Prostate gland (tissue), 2 donors: Measurements from ENCODE around the gene CLK4. TPM values are rescaled to one million over a fixed set of nuclear protein-coding genes. Genes with fewer than 3 reads are reported as not detected.

ENCODE experiments used
- DNase-seq: peaks from one replicate; pipeline ENCODE4 v3.0.0-alpha.2; 2019; ENCODE audit warnings: low spot score
- H3K27ac ChIP-seq, 2 donors: fragments of 200-600 bp; sonication (generic); 2 replicates each; pipeline ENCODE4 v1.5.1; 2017 to 2019
- H3K27me3 ChIP-seq: fragments of 200-600 bp; sonication (generic); replicated peaks from 2 replicates; pipeline ENCODE4 v1.5.1; 2019; ENCODE audit not compliant: insufficient read depth
- H3K36me3 ChIP-seq, 2 donors: fragments of 200-600 bp; sonication (generic); 1 replicate in 1 of 2; 2 replicates in 1 of 2; pipeline versions ENCODE4 v1.5.1 to v1.8.1; 2017 to 2019
- H3K4me1 ChIP-seq: fragments of 200-600 bp; sonication (generic); replicated peaks from 2 replicates; pipeline ENCODE4 v1.5.1; 2019
- H3K4me3 ChIP-seq, 2 donors: fragments of 200-600 bp; sonication (generic); 2 replicates each; pipeline ENCODE4 v1.5.1; 2017 to 2019
- H3K9me3 ChIP-seq: fragments of 200-600 bp; sonication (generic); 2 replicates; pipeline ENCODE4 v1.5.1; 2017
- POLR2A ChIP-seq: fragments of 450-650 bp; IDR thresholded peaks from one replicate; pipeline ENCODE4 v1.6.1; 2016; ENCODE audit warnings: antibody characterized with exemption, mild to moderate bottlenecking
- POLR2AphosphoS5 ChIP-seq: sonication (generic); formaldehyde crosslinking; IDR thresholded peaks from one replicate; pipeline ENCODE4 v1.6.1; 2017; ENCODE audit warnings: antibody characterized with exemption
- WGBS: methylation state at CpG from one replicate; pipeline ENCODE4 v1.1.5; 2018; 5-methylcytosine and 5-hydroxymethylcytosine counted together
- intact Hi-C: fragments of 100-400 bp; cut with DNase I; formaldehyde crosslinking; loops from one replicate; pipeline ENCODE4 v1.14.2; 2022
- total RNA-seq, 2 donors: library from RNA; depleted of rRNA; stranded (reverse); fragments of >200 nt; gene quantifications; one replicate each; pipeline ENCODE4 v1.1.0, GENCODE V29; 2016
- TF ChIP-seq, protein P1 (sequence below), 4 experiments: fragments of 200-600 bp in 2 of 4; fragments of 450-650 bp in 2 of 4; sonication (generic) in 2 of 4; IDR thresholded peaks; 1 replicate in 3 of 4; 2 replicates in 1 of 4; pipeline ENCODE4 v1.5.1; 2016 to 2019; ENCODE audit warnings: antibody characterized with exemption in 4 of 4, mild to moderate bottlenecking in 2 of 4, moderate library complexity in 2 of 4

The CLK4 gene
- 10 to 100 TPM; 26.7 to 39.0 TPM for total RNA-seq

- Histone ChIP-seq H3K4me3 (peak within 1 kb of the TSS; percentile 86 to 92), H3K4me1 (peaks cover 8% of the 10 kb centered on the region), H3K36me3 (no peaks in the 10 kb centered on the region), H3K9me3 (no peaks in the 10 kb centered on the region), H3K27me3 (no peaks in the 10 kb centered on the region), H3K27ac (peak within 1 kb of the TSS; percentile 96)
- peak; percentile 96 for DNase-seq
- 1% methylated on average over 53 of the region's 79 CpGs for WGBS
- TF ChIP-seq POLR2A (peak; percentile 92), POLR2AphosphoS5 (peak; percentile 92)
- TF ChIP-seq, protein P1, sequence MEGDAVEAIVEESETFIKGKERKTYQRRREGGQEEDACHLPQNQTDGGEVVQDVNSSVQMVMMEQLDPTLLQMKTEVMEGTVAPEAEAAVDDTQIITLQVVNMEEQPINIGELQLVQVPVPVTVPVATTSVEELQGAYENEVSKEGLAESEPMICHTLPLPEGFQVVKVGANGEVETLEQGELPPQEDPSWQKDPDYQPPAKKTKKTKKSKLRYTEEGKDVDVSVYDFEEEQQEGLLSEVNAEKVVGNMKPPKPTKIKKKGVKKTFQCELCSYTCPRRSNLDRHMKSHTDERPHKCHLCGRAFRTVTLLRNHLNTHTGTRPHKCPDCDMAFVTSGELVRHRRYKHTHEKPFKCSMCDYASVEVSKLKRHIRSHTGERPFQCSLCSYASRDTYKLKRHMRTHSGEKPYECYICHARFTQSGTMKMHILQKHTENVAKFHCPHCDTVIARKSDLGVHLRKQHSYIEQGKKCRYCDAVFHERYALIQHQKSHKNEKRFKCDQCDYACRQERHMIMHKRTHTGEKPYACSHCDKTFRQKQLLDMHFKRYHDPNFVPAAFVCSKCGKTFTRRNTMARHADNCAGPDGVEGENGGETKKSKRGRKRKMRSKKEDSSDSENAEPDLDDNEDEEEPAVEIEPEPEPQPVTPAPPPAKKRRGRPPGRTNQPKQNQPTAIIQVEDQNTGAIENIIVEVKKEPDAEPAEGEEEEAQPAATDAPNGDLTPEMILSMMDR (IDR thresholded peaks at IDR 0.05) = peak in 1 of 4 experiments; percentile 5
- intact Hi-C loops = loop anchor here (10.0 kb wide), 1 partner anchor 108 kb away; the partner anchor contains the start of gene ZNF354A
Measured at GRCh38 chr5:178626484-178627258, at the start of gene CLK4. CLK4 (minus strand) TSS chr5:178627050; CDS start chr5:178623416, 3,634 bp downstream.

DNA sequence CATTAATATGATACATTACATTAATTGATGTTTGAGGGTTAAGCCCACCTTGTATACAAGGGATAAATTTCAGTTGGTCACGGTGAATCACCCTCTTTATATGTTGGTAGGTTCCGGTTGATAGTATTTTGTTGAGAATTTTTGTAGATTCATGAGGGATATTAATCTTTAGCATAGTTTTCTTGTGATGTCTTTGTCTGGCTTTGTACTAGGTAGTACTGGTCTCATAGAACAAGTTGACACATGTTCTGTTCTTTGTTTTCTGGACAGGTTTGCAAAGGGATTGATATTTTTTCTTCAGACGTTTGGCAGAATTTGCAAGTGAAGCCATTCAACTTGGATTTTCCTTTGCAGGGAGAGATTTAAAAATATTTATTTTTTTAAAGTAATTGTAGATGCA, 49.1 kb upstream of the CLK4 start:
- WGBS = 40% methylated on average over 3 of the region's 3 CpGs
- intact Hi-C loops = no loop called here
- DNase-seq = no peak

GRCh38 chr5:178674334-178674733, 47.5 kb upstream of the CLK4 start:
- Histone ChIP-seq H3K27me3 (no peaks in the 10 kb centered on the region), H3K36me3 (no peaks in the 10 kb centered on the region), H3K4me1 (no peaks in the 10 kb centered on the region), H3K4me3 (no peak overlapping the region), H3K9me3 (no peaks in the 10 kb centered on the region), H3K27ac (no peak overlapping the region)
- DNase-seq = no peak
- TF ChIP-seq, protein P1 (IDR thresholded peaks at IDR 0.05) = no peak
- TF ChIP-seq POLR2A = no peak
- TF ChIP-seq POLR2AphosphoS5 = no peak
- intact Hi-C loops = no loop called here

More for the DNA sequence above, 49.1 kb upstream of the CLK4 start:
- H3K9me3 ChIP-seq = no peaks in the 10 kb centered on the region
- no peaks in the 10 kb centered on the region for H3K27me3 ChIP-seq
- H3K4me3 ChIP-seq = no peak overlapping the region
- no peaks in the 10 kb centered on the region for H3K36me3 ChIP-seq
- TF ChIP-seq POLR2A = no peak
- TF ChIP-seq, protein P1 (IDR thresholded peaks at IDR 0.05) = no peak
- TF ChIP-seq POLR2AphosphoS5 = no peak
- no peak overlapping the region for H3K27ac ChIP-seq
- no peaks in the 10 kb centered on the region for H3K4me1 ChIP-seq

DNA sequence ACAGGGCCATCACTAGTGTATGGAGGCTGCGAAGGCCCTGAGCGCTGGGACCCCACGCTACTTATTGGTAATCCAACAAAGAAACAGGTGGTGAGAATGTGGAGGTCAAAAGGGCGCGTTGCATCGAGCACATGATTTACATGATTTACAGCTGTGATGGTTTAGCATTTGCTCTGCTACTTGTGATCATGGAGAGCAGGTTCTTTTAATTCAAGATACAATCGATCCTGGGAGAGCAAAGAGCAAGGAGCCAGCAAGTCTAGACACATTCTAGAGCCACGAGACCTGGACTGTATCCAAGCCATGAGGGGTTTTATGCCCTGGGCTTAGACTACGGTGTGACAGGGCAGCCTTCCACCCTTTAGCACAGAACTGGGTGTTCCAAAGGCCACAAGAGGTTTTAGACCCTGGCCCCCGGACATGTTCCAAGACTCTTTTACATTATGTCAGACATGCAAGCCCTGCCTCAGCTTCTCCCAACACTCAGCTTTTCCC, 47.0 kb upstream of the CLK4 start:
- 56% methylated on average over 10 of the region's 10 CpGs for WGBS
- Histone ChIP-seq H3K4me3 (no peak overlapping the region), H3K36me3 (no peaks in the 10 kb centered on the region), H3K9me3 (no peaks in the 10 kb centered on the region), H3K27ac (no peak overlapping the region), H3K4me1 (no peaks in the 10 kb centered on the region), H3K27me3 (no peaks in the 10 kb centered on the region)
- TF ChIP-seq POLR2A = no peak
- TF ChIP-seq POLR2AphosphoS5 = no peak
- TF ChIP-seq, protein P1 (IDR thresholded peaks at IDR 0.05) = no peak
- intact Hi-C loops = no loop called here
- no peak for DNase-seq

GRCh38 chr5:178672630-178673029, 45.8 kb upstream of the CLK4 start:
- TF ChIP-seq POLR2A (no peak), POLR2AphosphoS5 (no peak)
- TF ChIP-seq, protein P1 (IDR thresholded peaks at IDR 0.05) = no peak
- H3K27ac ChIP-seq = no peak overlapping the region
- DNase-seq = no peak
- H3K9me3 ChIP-seq = no peaks in the 10 kb centered on the region
- no peaks in the 10 kb centered on the region for H3K36me3 ChIP-seq
- no peaks in the 10 kb centered on the region for H3K4me1 ChIP-seq
- WGBS = 94% methylated on average over 4 of the region's 4 CpGs
- intact Hi-C loops = no loop called here
- H3K4me3 ChIP-seq = no peak overlapping the region
- H3K27me3 ChIP-seq = no peaks in the 10 kb centered on the region
